HG03135 (cell line): Measurements from ENCODE around the gene HAUS5.
"Not testable (repeated sequence)": the region's sequence is repeated elsewhere in the genome, so short reads cannot be mapped to it uniquely, and the experiment has no call there.

Experiments
- ATAC-seq: cut with Tn5 transposase; IDR thresholded peaks from one replicate; pipeline ENCODE4 v1.9.1; 2021; ENCODE audit warnings: mild to moderate bottlenecking, moderate library complexity; ENCODE audit not compliant: unreplicated experiment

The HAUS5 gene, protein sequence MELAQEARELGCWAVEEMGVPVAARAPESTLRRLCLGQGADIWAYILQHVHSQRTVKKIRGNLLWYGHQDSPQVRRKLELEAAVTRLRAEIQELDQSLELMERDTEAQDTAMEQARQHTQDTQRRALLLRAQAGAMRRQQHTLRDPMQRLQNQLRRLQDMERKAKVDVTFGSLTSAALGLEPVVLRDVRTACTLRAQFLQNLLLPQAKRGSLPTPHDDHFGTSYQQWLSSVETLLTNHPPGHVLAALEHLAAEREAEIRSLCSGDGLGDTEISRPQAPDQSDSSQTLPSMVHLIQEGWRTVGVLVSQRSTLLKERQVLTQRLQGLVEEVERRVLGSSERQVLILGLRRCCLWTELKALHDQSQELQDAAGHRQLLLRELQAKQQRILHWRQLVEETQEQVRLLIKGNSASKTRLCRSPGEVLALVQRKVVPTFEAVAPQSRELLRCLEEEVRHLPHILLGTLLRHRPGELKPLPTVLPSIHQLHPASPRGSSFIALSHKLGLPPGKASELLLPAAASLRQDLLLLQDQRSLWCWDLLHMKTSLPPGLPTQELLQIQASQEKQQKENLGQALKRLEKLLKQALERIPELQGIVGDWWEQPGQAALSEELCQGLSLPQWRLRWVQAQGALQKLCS

DNA sequence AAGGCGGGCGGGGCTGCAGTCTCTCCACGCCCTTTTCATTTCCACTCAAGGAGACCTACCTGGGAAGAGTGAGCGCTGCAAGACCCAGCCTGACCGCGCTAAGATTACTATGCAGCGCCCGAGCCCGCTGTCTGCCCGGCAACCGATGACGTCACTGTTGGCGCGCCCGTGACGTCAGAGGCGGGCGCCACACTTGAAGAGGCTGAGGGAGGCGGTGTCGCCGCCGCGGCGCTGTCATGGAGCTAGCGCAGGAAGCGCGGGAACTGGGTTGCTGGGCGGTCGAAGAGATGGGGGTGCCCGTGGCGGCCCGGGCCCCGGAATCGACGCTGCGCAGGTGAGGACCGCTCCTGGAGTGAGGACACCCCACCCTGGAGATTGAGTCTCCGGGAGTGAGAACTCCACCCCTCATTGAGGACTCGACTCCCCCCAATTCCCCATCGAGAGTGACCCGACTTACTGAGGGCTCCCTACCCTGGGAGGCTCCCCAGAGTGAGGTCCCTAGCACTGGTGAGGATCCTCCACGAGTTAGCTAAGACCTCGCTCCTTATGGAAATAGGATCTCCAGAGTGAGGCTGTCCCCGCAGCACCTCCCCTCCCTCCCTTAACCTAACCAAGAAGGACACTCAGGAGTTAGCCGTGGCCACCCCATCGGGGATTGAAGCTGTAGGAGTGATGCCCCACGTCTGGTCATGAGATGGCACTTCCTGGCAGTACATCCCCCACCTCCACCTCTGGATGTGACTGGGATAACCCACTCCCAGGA is at the start of gene HAUS5:
Gene HAUS5 (plus strand): TSS at position 177 of the 763 bp plus-strand sequence. CDS start 60 bp downstream, at position 237.
- ATAC-seq: peak; percentile 68

DNA sequence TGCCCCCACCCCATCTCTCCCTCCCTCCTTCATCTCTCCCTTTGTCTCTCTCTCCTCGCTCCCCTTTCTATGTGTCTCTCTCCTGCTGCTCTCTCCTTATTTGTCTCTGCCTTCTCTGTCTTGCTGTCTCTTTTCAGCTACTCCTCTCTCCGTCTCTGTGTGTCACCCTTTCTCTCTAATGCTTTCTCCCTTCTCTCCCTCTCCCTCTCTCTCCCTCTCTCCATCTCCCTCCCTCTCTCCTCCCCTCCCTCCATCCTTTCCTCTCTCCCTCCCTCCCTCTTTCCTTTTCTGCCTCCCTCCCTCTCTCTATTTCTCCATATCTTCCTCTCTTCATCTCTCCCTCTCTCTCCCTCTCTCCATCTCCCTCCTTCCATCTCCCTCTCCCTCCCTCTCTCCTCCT is 49.8 kb upstream of the HAUS5 start:
- ATAC-seq: no peak

DNA sequence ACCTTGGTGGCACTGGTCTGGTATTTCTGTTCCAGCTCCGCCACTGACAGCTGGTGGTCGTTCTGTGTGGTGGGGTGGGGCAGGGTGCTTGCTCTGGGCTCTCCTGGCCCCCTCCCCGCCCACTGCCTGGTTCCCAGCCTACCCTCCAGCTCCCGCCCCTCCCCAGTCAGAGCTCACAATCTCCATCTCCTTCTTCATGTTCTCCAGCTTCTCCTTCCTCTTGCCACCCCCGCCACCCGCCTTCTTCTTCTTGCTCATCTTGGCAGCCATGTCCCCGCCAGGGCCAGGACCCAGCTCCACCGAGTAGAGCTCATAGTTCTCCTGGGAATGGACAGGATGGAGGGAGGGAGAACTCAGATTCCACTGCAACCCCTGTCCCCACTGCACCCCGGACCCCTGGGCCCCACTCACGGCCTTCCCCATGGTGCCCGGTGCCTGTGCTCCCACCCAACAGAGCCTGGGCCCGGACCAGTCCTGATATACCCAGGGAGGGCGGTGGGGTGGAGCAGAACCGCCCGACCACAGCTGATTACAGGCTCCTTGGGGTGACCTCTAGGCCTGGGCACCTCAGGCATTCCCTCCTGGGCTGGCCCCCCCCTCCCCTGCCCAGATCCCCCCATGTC is 49.2 kb upstream of the HAUS5 start, which contains the start of gene ATP4A:
Gene ATP4A (minus strand): TSS at position 452 of the 623 bp plus-strand sequence. CDS start 29 bp downstream, at position 423.
- ATAC-seq: no peak

- ATAC-seq: no peak
These were observed 47.3 kb upstream of the HAUS5 start for GRCh38 chr19:35565016-35565856.

GRCh38 chr19:35566738-35567137 is 45.8 kb upstream of the HAUS5 start:
- ATAC-seq: no peak

- no peak for ATAC-seq
These were observed 43.2 kb upstream of the HAUS5 start for GRCh38 chr19:35569281-35569781.

DNA sequence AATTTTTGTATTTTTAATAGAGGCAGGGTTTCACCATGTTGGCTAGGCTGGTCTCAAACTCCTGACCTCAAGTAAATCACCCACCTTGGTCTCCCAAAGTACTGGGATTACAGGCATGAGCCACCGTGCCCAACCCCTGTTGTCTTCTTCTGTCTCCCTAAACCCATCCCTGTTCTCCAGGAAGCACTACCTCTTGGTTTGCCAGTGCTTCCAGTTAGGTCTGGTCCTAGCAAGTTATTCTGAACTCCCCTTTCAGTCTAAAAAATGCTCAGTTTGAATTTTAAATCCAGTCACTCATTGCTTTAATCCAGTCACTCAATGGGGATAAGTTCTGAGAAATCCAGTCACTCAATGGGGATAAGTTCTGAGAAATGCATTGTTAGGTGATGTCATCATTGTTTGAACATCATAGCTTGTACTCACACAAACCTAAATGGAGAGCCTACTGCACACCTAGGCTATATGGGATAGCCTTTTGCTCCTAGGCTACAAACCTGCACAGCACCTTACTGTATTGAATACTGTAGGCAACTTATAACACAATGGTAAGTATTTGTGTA is 41.0 kb upstream of the HAUS5 start:
- no peak for ATAC-seq

- ATAC-seq: no peak
These were observed 34.6 kb upstream of the HAUS5 start for GRCh38 chr19:35577918-35578317.

GRCh38 chr19:35578707-35579106 is 33.8 kb upstream of the HAUS5 start:
- no peak for ATAC-seq

DNA sequence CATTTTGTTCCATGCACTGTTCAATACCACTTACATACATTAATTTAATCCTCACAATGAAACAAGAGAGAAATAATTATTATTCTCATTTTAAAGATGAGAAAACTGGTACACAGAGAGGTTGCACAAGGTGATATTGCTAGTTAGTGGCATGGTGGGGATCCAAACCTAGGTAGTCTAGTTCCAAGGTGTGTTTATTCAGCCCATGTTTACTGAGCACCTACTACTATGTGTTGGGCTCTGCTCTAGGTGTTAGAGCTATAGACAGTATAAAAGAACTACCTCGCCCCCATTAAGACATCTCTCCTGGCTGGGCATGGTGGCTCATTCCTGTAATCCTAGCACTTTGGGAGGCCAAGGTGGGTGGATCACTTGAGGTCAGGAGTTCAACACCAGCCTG is 29.8 kb upstream of the HAUS5 start:
- no peak for ATAC-seq

GRCh38 chr19:35585848-35586247 is 26.7 kb upstream of the HAUS5 start, which contains the start of gene PMIS2:
TSS of gene PMIS2 (plus strand) at chr19:35586173. CDS start at chr19:35586260, 87 bp downstream.
- ATAC-seq: no peak

- no peak for ATAC-seq
These were observed 25.2 kb upstream of the HAUS5 start for GRCh38 chr19:35587321-35587720.

DNA sequence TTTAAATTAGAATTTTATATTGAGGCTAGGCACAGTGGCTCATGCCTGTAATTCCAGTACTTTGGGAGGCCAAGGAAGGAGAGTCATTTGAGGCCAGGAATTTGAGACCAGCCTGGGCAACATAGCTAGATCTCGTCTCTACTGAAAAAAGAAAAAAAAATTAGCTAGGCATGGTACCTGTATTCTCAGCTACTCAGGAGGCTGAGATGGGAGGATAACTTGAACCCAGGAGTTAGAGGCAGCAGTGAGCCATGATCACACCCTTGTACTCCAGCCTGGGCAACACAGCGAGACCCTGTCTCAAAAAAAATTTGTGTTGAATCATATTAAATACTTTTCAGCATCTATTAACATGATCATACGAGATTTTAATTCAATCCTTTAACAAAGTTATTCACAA is 21.7 kb upstream of the HAUS5 start:
- no peak for ATAC-seq

DNA sequence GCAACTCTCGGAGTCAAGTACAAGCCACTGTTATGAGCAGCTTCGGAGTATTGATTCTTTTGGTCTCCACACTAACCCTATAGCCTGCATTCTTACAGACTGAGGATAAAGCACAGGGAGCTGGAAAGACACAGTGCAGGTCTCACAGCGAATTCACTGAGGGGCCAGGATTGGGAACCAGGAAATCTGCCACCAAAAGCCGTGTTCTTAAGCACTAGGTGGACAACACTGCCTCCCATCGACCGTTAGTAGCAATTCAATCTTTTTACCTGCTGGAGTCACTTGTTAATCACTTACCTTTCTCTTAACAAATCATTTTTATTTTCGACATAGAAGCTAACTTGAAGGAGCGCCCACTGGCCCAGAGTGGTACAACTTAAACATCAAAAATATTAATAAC is 20.3 kb upstream of the HAUS5 start:
- ATAC-seq: no peak

DNA sequence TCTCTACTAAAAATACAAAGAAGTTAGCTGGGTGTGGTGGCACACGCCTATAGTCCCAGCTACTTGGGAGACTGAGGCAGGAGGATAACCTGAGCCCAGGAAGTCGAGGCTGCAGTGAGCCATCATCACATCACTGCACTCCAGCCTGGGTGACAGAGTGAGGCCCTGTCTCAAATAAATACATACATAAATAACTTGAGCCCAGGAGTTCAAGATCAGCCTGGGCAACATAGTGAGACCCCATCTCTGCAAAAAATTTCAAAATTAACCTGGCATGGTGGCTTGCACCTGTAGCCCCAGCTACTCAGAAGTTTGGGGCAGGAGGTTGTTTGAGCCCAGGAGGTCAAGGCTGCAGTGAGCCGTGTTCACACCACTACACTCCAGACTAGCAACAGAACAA is 17.5 kb upstream of the HAUS5 start:
- not testable (repeated sequence) for ATAC-seq

DNA sequence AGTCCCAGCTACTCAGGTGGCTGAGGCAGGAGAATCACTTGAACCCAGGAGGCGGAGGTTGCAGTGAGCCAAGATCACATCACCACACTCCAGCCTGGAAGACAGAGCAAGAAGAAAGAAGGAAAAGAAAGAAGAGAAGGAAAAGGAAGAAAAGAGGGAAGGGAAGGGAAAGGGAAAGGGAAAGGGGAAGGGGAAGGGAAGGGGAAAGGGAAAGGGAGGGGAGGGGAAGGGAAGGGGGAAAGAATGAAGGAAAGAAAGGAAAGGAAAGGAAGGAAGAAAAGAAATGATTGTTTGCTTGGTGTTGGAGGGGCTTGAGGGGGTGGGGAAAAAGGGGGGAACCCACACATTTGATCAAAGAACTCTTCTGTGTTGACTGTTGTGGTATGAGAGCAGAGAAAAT is 16.6 kb upstream of the HAUS5 start:
- no peak for ATAC-seq

DNA sequence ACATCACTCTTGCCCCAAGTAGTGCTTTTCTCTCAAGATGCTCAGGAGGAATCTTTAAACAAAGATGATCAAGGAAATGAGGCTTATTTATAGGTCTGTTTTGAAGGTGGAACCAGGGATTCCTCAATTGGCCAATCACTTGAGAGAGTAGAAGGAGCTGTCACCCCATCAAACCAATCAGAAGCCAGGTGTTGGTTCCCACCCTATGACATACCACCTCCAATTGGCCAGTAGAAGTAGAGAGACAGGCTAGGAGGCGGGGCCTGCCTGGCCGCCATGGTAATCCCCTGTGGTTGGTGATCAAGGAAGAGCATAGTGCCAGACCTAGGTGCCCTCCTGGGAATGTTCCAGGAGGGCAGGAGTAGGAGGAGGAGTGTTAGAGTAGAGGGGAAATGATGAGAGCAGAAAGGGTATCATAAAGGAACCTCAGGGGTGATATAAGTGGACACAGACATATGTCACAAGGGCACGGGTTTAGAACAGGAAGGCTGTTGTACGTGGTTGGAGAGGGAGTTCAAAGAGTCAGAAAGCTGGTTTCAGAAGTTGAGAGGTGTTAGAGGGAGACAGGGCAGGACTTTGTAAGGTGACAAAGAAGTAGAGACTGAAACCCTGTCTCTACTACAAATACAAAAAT is 16.1 kb upstream of the HAUS5 start:
- no peak for ATAC-seq

- no peak for ATAC-seq
These were observed 10.6 kb upstream of the HAUS5 start for GRCh38 chr19:35601971-35602370.

DNA sequence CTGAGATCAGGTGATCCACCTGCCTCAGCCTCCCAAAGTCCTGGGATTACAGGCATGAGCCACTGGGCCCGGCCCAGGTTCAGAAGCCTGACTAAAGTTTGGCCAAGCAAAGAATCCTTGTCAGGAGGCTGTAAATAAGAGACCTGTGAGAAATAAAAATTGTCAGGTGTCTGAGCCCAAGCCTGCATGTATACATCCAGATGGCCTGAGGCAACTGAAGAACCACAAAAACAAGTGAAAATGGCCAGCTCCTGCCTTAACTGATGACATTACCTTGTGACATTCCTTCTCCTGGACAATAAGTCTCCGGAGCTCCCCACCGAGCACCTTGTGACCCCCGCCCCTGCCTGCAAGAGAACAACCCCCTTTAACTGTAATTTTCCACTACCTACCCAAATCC is 8.1 kb upstream of the HAUS5 start:
- not testable (repeated sequence) for ATAC-seq
